A673 (cell line): ENCODE data around the gene ADAM11. TPM values are rescaled to one million over a fixed set of nuclear protein-coding genes. Genes with fewer than 3 reads are reported as not detected.

Source experiments
- BruUV-seq: library from RNA; stranded (reverse); fragments of 400-500 nt; replicated peaks from 2 replicates; lab custom pipeline; 2021; lab: Mats Ljungman, UMichigan
- CTCF ChIA-PET: fragments of 300-600 bp; sonication (Branson Sonifier 250); formaldehyde crosslinking; loops from one replicate; lab custom pipeline; 2022; ENCODE audit warnings: antibody characterized with exemption; lab: Charles Lee
- POLR2A ChIA-PET: fragments of 300-600 bp; sonication (Branson Sonifier 250); formaldehyde crosslinking; loops from one replicate; lab custom pipeline; 2022; ENCODE audit warnings: antibody characterized with exemption; ENCODE audit not compliant: low non-redundant PET; lab: Charles Lee
- DNase-seq: peaks from one replicate; pipeline ENCODE4 v3.0.0-alpha.2; 2015; ENCODE audit warnings: low spot score
- H3K27ac ChIP-seq: fragments of 200-600 bp; sonication (generic); 2 replicates; pipeline ENCODE4 v1.5.1; 2016; ENCODE audit warnings: mixed run types, low read depth, mild to moderate bottlenecking, mixed read lengths, antibody characterized with exemption, low read length; ENCODE audit not compliant: poor library complexity, severe bottlenecking
- H3K27me3 ChIP-seq: fragments of 200-600 bp; sonication (generic); replicated peaks from 2 replicates; pipeline ENCODE4 v1.6.1; 2017; ENCODE audit warnings: mixed run types, low read depth, mild to moderate bottlenecking, mixed read lengths, antibody characterized with exemption, low read length; ENCODE audit not compliant: insufficient read depth, poor library complexity
- H3K36me3 ChIP-seq: fragments of 200-600 bp; sonication (generic); 2 replicates; pipeline ENCODE4 v1.6.1; 2016; ENCODE audit warnings: mixed run types, mild to moderate bottlenecking, mixed read lengths, antibody characterized with exemption, low read length; ENCODE audit not compliant: insufficient read depth, poor library complexity, severe bottlenecking
- H3K4me1 ChIP-seq: fragments of 200-600 bp; sonication (generic); 2 replicates; pipeline ENCODE4 v1.6.1; 2017; ENCODE audit warnings: mixed run types, mild to moderate bottlenecking, mixed read lengths, antibody characterized with exemption, low read length; ENCODE audit not compliant: insufficient read depth, poor library complexity, severe bottlenecking
- H3K4me3 ChIP-seq: fragments of 200-600 bp; sonication (generic); 2 replicates; pipeline ENCODE4 v1.5.1; 2016; ENCODE audit warnings: low read depth, mixed run types, mild to moderate bottlenecking, mixed read lengths, low read length; ENCODE audit not compliant: poor library complexity, severe bottlenecking
- H3K9me3 ChIP-seq: fragments of 200-600 bp; sonication (generic); 2 replicates; pipeline ENCODE4 v1.6.1; 2016; ENCODE audit warnings: mixed run types, low read depth, mild to moderate bottlenecking, mixed read lengths, antibody characterized with exemption, low read length; ENCODE audit not compliant: poor library complexity, severe bottlenecking
- EZH2 ChIP-seq: fragments of 200-600 bp; sonication (generic); IDR thresholded peaks from 2 replicates; pipeline ENCODE4 v1.6.1; 2017; ENCODE audit warnings: borderline replicate concordance, low read depth, mild to moderate bottlenecking, mixed read lengths, antibody characterized with exemption, low read length; ENCODE audit not compliant: poor library complexity, severe bottlenecking
- intact Hi-C: fragments of 100-400 bp; cut with micrococcal nuclease; formaldehyde crosslinking; loops from one replicate; pipeline ENCODE4 v1.10.0; 2022; ENCODE audit not compliant: unreplicated experiment
- total RNA-seq: library from RNA; stranded (reverse); gene quantifications from 2 replicates; pipeline ENCODE4 v1.2.3, GENCODE V29; 2021
- TF ChIP-seq, protein P1 (sequence below): fragments of 300-800, 200-600 bp; sonication (generic); conservative IDR thresholded peaks from 2 replicates; pipeline ENCODE4 v1.5.1; 2017; ENCODE audit warnings: low read depth, mild to moderate bottlenecking, antibody characterized with exemption, low read length, moderate library complexity, mixed read lengths

ADAM11 gene
- total RNA-seq, 1 experiment from 2014 or later = 0.17 TPM

DNA sequence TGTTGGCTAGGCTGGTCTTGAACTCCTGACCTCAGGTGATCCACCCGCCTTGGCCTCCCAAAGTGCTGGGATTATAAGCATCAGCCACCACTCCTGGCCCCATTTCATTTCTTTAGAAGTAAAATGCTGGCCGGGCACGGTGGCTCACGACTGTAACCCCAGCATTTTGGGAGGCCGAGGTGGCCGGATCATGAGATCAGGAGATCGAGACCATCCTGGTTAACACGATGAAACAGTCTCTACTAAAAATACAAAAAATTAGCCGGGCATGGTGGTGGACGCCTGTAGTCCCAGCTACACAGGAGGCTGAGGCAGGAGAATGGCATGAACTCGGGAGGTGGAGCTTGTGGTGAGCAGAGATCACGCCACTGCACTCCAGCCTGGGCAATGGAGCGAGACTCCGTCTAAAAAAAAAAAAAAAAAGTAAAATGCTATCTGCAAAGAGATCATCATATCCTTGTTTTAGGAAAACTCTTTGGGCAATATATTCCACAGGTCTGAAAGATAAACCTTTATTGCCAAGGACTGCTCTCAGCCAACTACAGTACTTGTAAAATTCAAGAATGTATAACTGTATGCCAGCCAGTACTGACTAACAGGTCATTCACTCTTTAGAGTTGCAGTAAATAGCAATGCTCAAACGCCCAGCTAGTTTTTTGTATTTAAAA, 67.5 kb downstream of the ADAM11 start:
- no peak overlapping the region for H3K4me3 ChIP-seq
- DNase-seq = no peak
- ChIA-PET POLR2A (interaction anchor here (0.7 kb wide), 1 partner anchor 59 kb away, joined by 4 read pairs; no protein-coding TSS in a partner anchor), CTCF (no interaction called here)
- TF ChIP-seq, protein P1, sequence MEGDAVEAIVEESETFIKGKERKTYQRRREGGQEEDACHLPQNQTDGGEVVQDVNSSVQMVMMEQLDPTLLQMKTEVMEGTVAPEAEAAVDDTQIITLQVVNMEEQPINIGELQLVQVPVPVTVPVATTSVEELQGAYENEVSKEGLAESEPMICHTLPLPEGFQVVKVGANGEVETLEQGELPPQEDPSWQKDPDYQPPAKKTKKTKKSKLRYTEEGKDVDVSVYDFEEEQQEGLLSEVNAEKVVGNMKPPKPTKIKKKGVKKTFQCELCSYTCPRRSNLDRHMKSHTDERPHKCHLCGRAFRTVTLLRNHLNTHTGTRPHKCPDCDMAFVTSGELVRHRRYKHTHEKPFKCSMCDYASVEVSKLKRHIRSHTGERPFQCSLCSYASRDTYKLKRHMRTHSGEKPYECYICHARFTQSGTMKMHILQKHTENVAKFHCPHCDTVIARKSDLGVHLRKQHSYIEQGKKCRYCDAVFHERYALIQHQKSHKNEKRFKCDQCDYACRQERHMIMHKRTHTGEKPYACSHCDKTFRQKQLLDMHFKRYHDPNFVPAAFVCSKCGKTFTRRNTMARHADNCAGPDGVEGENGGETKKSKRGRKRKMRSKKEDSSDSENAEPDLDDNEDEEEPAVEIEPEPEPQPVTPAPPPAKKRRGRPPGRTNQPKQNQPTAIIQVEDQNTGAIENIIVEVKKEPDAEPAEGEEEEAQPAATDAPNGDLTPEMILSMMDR = no peak
- no peak for TF ChIP-seq EZH2
- peaks cover 9% of the 10 kb centered on the region for H3K4me1 ChIP-seq
- BruUV-seq = no TSS peak
- intact Hi-C loops = no loop called here
- no peak overlapping the region for H3K27ac ChIP-seq
- H3K9me3 ChIP-seq = no peaks in the 10 kb centered on the region
- no peaks in the 10 kb centered on the region for H3K36me3 ChIP-seq
- no peaks in the 10 kb centered on the region for H3K27me3 ChIP-seq

DNA sequence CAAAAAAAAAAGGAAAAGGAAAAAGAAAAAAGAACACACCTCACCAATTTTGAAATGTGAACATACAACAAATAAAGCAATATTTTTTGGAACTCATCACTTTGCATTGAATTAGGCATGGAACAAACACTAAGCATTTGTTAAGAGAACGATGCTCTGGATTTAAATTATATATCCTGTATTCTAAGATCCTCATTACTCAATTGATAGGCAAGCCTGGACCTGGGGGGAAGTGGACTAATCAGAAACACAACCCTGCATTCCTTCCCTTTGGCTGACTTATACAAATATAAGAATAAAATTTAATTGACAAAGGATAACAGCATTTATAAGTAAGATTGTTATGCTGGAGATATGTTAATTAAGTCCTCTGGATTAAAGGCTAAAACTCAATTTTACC, 69.1 kb downstream of the ADAM11 start:
- no peak overlapping the region for H3K27ac ChIP-seq
- intact Hi-C loops = no loop called here
- POLR2A ChIA-PET = no interaction called here
- H3K4me3 ChIP-seq = peak overlapping the region; percentile 68
- no peak for DNase-seq
- H3K27me3 ChIP-seq = no peaks in the 10 kb centered on the region
- H3K9me3 ChIP-seq = no peaks in the 10 kb centered on the region
- H3K36me3 ChIP-seq = no peaks in the 10 kb centered on the region
- no peak for TF ChIP-seq EZH2
- TF ChIP-seq, protein P1 = no peak
- no TSS peak for BruUV-seq
- H3K4me1 ChIP-seq = peaks cover 8% of the 10 kb centered on the region
- CTCF ChIA-PET = no interaction called here

DNA sequence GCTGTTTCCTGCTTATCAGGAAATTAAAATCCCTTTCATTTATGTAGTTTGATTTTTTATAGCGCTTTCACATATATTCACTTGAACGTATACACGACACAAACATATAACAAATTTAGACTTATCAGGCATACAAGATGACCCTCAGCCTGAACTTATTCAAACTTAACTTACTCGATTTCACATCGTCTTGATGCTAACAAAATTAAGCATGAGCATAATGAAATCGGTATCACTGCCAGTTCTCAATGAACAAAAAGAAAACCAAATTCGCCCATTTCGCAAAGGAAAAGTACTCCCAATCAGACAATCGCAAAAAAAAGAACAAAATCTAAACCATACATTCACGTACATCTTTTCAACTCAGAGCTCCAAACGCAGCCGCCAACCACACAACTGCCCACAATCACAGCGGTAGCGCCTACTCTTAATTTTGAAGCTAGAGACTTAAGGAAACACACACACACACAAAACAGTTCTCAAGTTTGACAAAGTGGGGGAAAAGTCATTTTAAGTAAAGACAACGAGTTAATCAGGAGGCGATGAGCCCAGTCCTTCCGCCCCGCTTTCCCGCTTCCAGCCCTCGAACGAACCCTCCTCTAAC, 70.2 kb downstream of the ADAM11 start:
- DNase-seq = peak; percentile 50
- Histone ChIP-seq H3K4me1 (peaks cover 8% of the 10 kb centered on the region), H3K4me3 (peak overlapping the region; percentile 68), H3K27me3 (no peaks in the 10 kb centered on the region), H3K27ac (peak overlapping the region; percentile 72), H3K36me3 (no peaks in the 10 kb centered on the region), H3K9me3 (no peaks in the 10 kb centered on the region)
- TF ChIP-seq EZH2 = no peak
- TF ChIP-seq, protein P1 = no peak
- CTCF ChIA-PET = no interaction called here
- intact Hi-C loops = no loop called here
- POLR2A ChIA-PET = interaction anchor here (0.7 kb wide), 1 partner anchor 22 kb away, joined by 3 read pairs; no protein-coding TSS in a partner anchor
- BruUV-seq = TSS peak; percentile 67
